ENCODE results near the gene SLC30A2.

SLC30A2 gene

GRCh38 chr1:26072305-26072704 lies 26.4 kb upstream of the SLC30A2 start:
- no peak overlapping the region for H3K4me3 ChIP-seq (ENCODE audit: low read depth, low read length)
- H3K9me3 ChIP-seq (ENCODE audit: severe bottlenecking) = no peaks in the 10 kb centered on the region
- no peak for DNase-seq
- no peaks in the 10 kb centered on the region for H3K27me3 ChIP-seq (ENCODE audit: insufficient read depth, low read depth, severe bottlenecking)
- TF ChIP-seq CTCF (IDR thresholded peaks at IDR 0.05; ENCODE audit: low read depth, low read length) = no peak
- no peak overlapping the region for H3K27ac ChIP-seq
- no peaks in the 10 kb centered on the region for H3K36me3 ChIP-seq

- Histone ChIP-seq H3K27ac (no peak overlapping the region), H3K27me3 (ENCODE audit: insufficient read depth, low read depth, severe bottlenecking) (no peaks in the 10 kb centered on the region), H3K9me3 (ENCODE audit: severe bottlenecking) (no peaks in the 10 kb centered on the region), H3K4me3 (ENCODE audit: low read depth, low read length) (no peak overlapping the region), H3K36me3 (no peaks in the 10 kb centered on the region)
- DNase-seq = no peak
- TF ChIP-seq CTCF (IDR thresholded peaks at IDR 0.05; ENCODE audit: low read depth, low read length) = no peak
Observed at GRCh38 chr1:26070963-26071342, 25.0 kb upstream of the SLC30A2 start.

- no peak for DNase-seq
- no peaks in the 10 kb centered on the region for H3K27me3 ChIP-seq (ENCODE audit: insufficient read depth, low read depth, severe bottlenecking)
Observed at GRCh38 chr1:26070296-26070962, 24.5 kb upstream of the SLC30A2 start.

GRCh38 chr1:26069941-26070295 lies 24.0 kb upstream of the SLC30A2 start:
- Histone ChIP-seq H3K4me3 (ENCODE audit: low read depth, low read length) (no peak overlapping the region), H3K27me3 (ENCODE audit: insufficient read depth, low read depth, severe bottlenecking) (no peaks in the 10 kb centered on the region), H3K9me3 (ENCODE audit: severe bottlenecking) (no peaks in the 10 kb centered on the region), H3K36me3 (no peaks in the 10 kb centered on the region), H3K27ac (no peak overlapping the region)
- no peak for TF ChIP-seq CTCF (IDR thresholded peaks at IDR 0.05; ENCODE audit: low read depth, low read length)
- DNase-seq = no peak

More at GRCh38 chr1:26070296-26070962, 24.5 kb upstream of the SLC30A2 start:
- no peak overlapping the region for H3K4me3 ChIP-seq (ENCODE audit: low read depth, low read length)
- H3K9me3 ChIP-seq (ENCODE audit: severe bottlenecking) = no peaks in the 10 kb centered on the region
- H3K36me3 ChIP-seq = no peaks in the 10 kb centered on the region
- H3K27ac ChIP-seq = no peak overlapping the region
- TF ChIP-seq CTCF (IDR thresholded peaks at IDR 0.05; ENCODE audit: low read depth, low read length) = no peak

GRCh38 chr1:26067432-26067911 lies 21.6 kb upstream of the SLC30A2 start, which contains the start of gene TRIM63:
TSS of gene TRIM63 (minus strand) at chr1:26067630. CDS start at chr1:26067494, 136 bp downstream.
- Histone ChIP-seq H3K27ac (no peak within 1 kb of the TSS), H3K4me3 (ENCODE audit: low read depth, low read length) (no peak within 1 kb of the TSS), H3K36me3 (no peaks in the 10 kb centered on the region), H3K9me3 (ENCODE audit: severe bottlenecking) (no peaks in the 10 kb centered on the region), H3K27me3 (ENCODE audit: insufficient read depth, low read depth, severe bottlenecking) (no peaks in the 10 kb centered on the region)
- no peak for TF ChIP-seq CTCF (IDR thresholded peaks at IDR 0.05; ENCODE audit: low read depth, low read length)
- no peak for DNase-seq

- Histone ChIP-seq H3K27me3 (ENCODE audit: insufficient read depth, low read depth, severe bottlenecking) (no peaks in the 10 kb centered on the region), H3K36me3 (no peaks in the 10 kb centered on the region), H3K4me3 (ENCODE audit: low read depth, low read length) (no peak overlapping the region), H3K9me3 (ENCODE audit: severe bottlenecking) (no peaks in the 10 kb centered on the region), H3K27ac (no peak overlapping the region)
- TF ChIP-seq CTCF (IDR thresholded peaks at IDR 0.05; ENCODE audit: low read depth, low read length) = no peak
- DNase-seq = no peak
Observed at GRCh38 chr1:26066857-26067256, 20.9 kb upstream of the SLC30A2 start.

All from WERI-Rb-1 (cell line).